ENCODE data around the gene ISX. TPM values are rescaled to one million over a fixed set of nuclear protein-coding genes. Genes with fewer than 3 reads are reported as not detected.

Gene ISX
- total and polyA plus RNA-seq, 2 donors (not counting 1 experiment from before 2014, with no cell fraction given), result not detected

GRCh38 chr22:35128637-35129036 is 62.7 kb downstream of the ISX start:
- Histone ChIP-seq H3K79me2 (ENCODE audit: control insufficient read depth, insufficient read depth, low read length) (no peaks in the 10 kb centered on the region), H4K20me1 (ENCODE audit: control insufficient read depth, insufficient read depth, low read length, poor library complexity, severe bottlenecking) (no peaks in the 10 kb centered on the region), H3K4me1 (ENCODE audit: control insufficient read depth in 2 of 2, insufficient read depth in 2 of 2, low read length in 2 of 2) (no peaks in the 10 kb centered on the region), H3K9me3 (ENCODE audit: control extremely low read depth in 1 of 3, control insufficient read depth in 2 of 3, insufficient read depth in 1 of 3, low read length in 2 of 3) (no peaks in the 10 kb centered on the region), H2AFZ (ENCODE audit: insufficient read depth, low read depth, low read length, poor library complexity, severe bottlenecking) (no peak overlapping the region), H3K4me3 (ENCODE audit: control extremely low read depth in 1 of 5, extremely low read depth in 1 of 5, insufficient read depth in 1 of 5, low read depth in 2 of 5, low read length in 4 of 5) (no peak overlapping the region), H3K9ac (ENCODE audit: low read length) (no peak overlapping the region), H3K36me3 (replicated peaks in 1 of 2; ENCODE audit: control extremely low read depth in 1 of 2, control insufficient read depth in 1 of 2, extremely low read depth in 1 of 2, insufficient read depth in 2 of 2, low read length in 1 of 2) (no peaks in the 10 kb centered on the region), H3K27ac (ENCODE audit: low read length in 2 of 2) (no peak overlapping the region), H3K27me3 (replicated peaks in 1 of 4; ENCODE audit: control extremely low read depth in 1 of 4, control insufficient read depth in 3 of 4, insufficient read depth in 4 of 4, low read length in 3 of 4) (peaks cover 0 to 5% (median 0%) of the 10 kb centered on the region in 4 experiments), H3K4me2 (replicated peaks; ENCODE audit: low read depth, low read length, poor library complexity, severe bottlenecking) (no peak overlapping the region)
- intact Hi-C loops (cut with micrococcal nuclease), result no loop called here
- H3K4me3 Mint-ChIP-seq, result no peak overlapping the region
- ChIA-PET POLR2A (no interaction called here), CTCF (interaction anchor here (2.3 kb wide), 1 partner anchor 22 kb away, joined by 6 read pairs; no protein-coding TSS in a partner anchor)
- H3K27ac Mint-ChIP-seq, result no peak overlapping the region
- no peak for DNase-seq
- H3K27me3 Mint-ChIP-seq, result peaks cover 60% of the 10 kb centered on the region
- ATAC-seq (ENCODE audit: low read depth), result no peak
- peaks cover 6% of the 10 kb centered on the region for H3K4me1 Mint-ChIP-seq
- 50% methylated on average over 1 of the region's 3 CpGs for WGBS (ENCODE audit: insufficient coverage)
- TF ChIP-seq EZH2 (IDR thresholded peaks at IDR 0.05; ENCODE audit: borderline replicate concordance, insufficient read depth, low read depth, low read length, poor library complexity, severe bottlenecking) (no peak), CTCF (IDR thresholded peaks at IDR 0.05) (no peak)
- no peaks in the 10 kb centered on the region for H3K9me3 Mint-ChIP-seq (ENCODE audit: insufficient read depth)

- no peak overlapping the region for H3K9ac ChIP-seq (ENCODE audit: low read length)
These were observed 65.6 kb downstream of the ISX start for GRCh38 chr22:35131525-35132000.

More at GRCh38 chr22:35131525-35132000, 65.6 kb downstream of the ISX start:
- Histone ChIP-seq H3K9me3 (ENCODE audit: control extremely low read depth in 1 of 3, control insufficient read depth in 2 of 3, insufficient read depth in 1 of 3, low read length in 2 of 3) (no peaks in the 10 kb centered on the region), H3K36me3 (replicated peaks in 1 of 2; ENCODE audit: control extremely low read depth in 1 of 2, control insufficient read depth in 1 of 2, extremely low read depth in 1 of 2, insufficient read depth in 2 of 2, low read length in 1 of 2) (no peaks in the 10 kb centered on the region), H3K27ac (ENCODE audit: low read length in 2 of 2) (no peak overlapping the region), H3K4me3 (ENCODE audit: control extremely low read depth in 1 of 5, extremely low read depth in 1 of 5, insufficient read depth in 1 of 5, low read depth in 2 of 5, low read length in 4 of 5) (no peak overlapping the region), H3K27me3 (replicated peaks in 1 of 4; ENCODE audit: control extremely low read depth in 1 of 4, control insufficient read depth in 3 of 4, insufficient read depth in 4 of 4, low read length in 3 of 4) (peaks cover 0 to 6% (median 0%) of the 10 kb centered on the region in 4 experiments), H3K4me2 (replicated peaks; ENCODE audit: low read depth, low read length, poor library complexity, severe bottlenecking) (no peak overlapping the region), H2AFZ (ENCODE audit: insufficient read depth, low read depth, low read length, poor library complexity, severe bottlenecking) (no peak overlapping the region), H3K79me2 (ENCODE audit: control insufficient read depth, insufficient read depth, low read length) (no peaks in the 10 kb centered on the region), H4K20me1 (ENCODE audit: control insufficient read depth, insufficient read depth, low read length, poor library complexity, severe bottlenecking) (no peaks in the 10 kb centered on the region), H3K4me1 (ENCODE audit: control insufficient read depth in 2 of 2, insufficient read depth in 2 of 2, low read length in 2 of 2) (no peaks in the 10 kb centered on the region)
- H3K27ac Mint-ChIP-seq, result no peak overlapping the region
- H3K27me3 Mint-ChIP-seq, result peaks cover 52% of the 10 kb centered on the region
- intact Hi-C loops (cut with micrococcal nuclease), result no loop called here
- peaks cover 6% of the 10 kb centered on the region for H3K4me1 Mint-ChIP-seq
- TF ChIP-seq EZH2 (IDR thresholded peaks at IDR 0.05; ENCODE audit: borderline replicate concordance, insufficient read depth, low read depth, low read length, poor library complexity, severe bottlenecking), result no peak
- no peak for TF ChIP-seq CTCF (IDR thresholded peaks at IDR 0.05)
- no peaks in the 10 kb centered on the region for H3K9me3 Mint-ChIP-seq (ENCODE audit: insufficient read depth)
- POLR2A ChIA-PET, result no interaction called here
- no peak overlapping the region for H3K4me3 Mint-ChIP-seq
- CTCF ChIA-PET, result no interaction called here
- DNase-seq (no peak), ATAC-seq (ENCODE audit: low read depth) (no peak)
- 15% methylated on average over 3 of the region's 4 CpGs for WGBS (ENCODE audit: insufficient coverage)
